H1 (cell line): ENCODE data around the gene SMIM35. TPM values are rescaled to one million over a fixed set of nuclear protein-coding genes. Genes with fewer than 3 reads are reported as not detected.

Experiments used
- CEBPB ChIP-seq: IDR thresholded peaks from 2 replicates; pipeline ENCODE4 v1.6.1; 2012; ENCODE audit warnings: low read depth, low read length
- GABPA ChIP-seq: IDR thresholded peaks from 2 replicates; pipeline ENCODE4 v1.6.1; 2011; ENCODE audit warnings: mild to moderate bottlenecking, low read length, moderate library complexity, borderline replicate concordance; ENCODE audit not compliant: insufficient read depth
- POLR2A ChIP-seq, 2 experiments: IDR thresholded peaks; 1 replicate in 1 of 2; 2 replicates in 1 of 2; pipeline ENCODE4 v1.6.1; 2011; ENCODE audit warnings: low read depth in 2 of 2, low read length in 2 of 2, mild to moderate bottlenecking in 2 of 2; ENCODE audit errors: control extremely low read depth in 1 of 2
- POLR2AphosphoS5 ChIP-seq: IDR thresholded peaks from 2 replicates; pipeline ENCODE4 v1.6.1; 2011; ENCODE audit warnings: low read depth, low read length
- RXRA ChIP-seq: IDR thresholded peaks from 2 replicates; pipeline ENCODE4 v1.6.1; 2011; ENCODE audit warnings: low read depth, mild to moderate bottlenecking, low read length, moderate library complexity; ENCODE audit not compliant: insufficient read depth
- SAP30 ChIP-seq: fragments of 300-600 bp; sonication (generic); IDR thresholded peaks from 2 replicates; pipeline ENCODE4 v1.7.1; 2012; ENCODE audit warnings: low read length, moderate library complexity, mild to moderate bottlenecking, inconsistent platforms; ENCODE audit not compliant: insufficient read depth, insufficient replicate concordance
- SIX5 ChIP-seq: IDR thresholded peaks from 2 replicates; pipeline ENCODE4 v1.6.1; 2011; ENCODE audit warnings: mild to moderate bottlenecking, low read depth, low read length
- SP4 ChIP-seq: IDR thresholded peaks from 2 replicates; pipeline ENCODE4 v1.6.1; 2012; ENCODE audit warnings: low read length, inconsistent platforms
- TBP ChIP-seq: IDR thresholded peaks from 2 replicates; pipeline ENCODE4 v1.6.1; 2011; ENCODE audit warnings: low read depth, low read length, improper control_type of control experiment
- polyA plus RNA-seq, 7 experiments: library from polyadenylated mRNA; depleted of rRNA in 3 of 7; stranded (reverse) in 5 of 7; unstranded in 2 of 7; fragments of >200 nt in 5 of 7; fragments of 200-250 nt in 2 of 7; gene quantifications; 1 replicate in 5 of 7; 2 replicates in 1 of 7; 4 replicates in 1 of 7; pipeline versions ENCODE4 v1.2.1 to v1.2.3, GENCODE V29; 2011 to 2013; ENCODE audit warnings: missing spikeins in 2 of 7, mixed read lengths in 2 of 7
- total RNA-seq: library from RNA; stranded (reverse); fragmentation: NEBNext Ultra II Directional; extraction: Animal tissue kit (Norgen Biotek cat#: 25700); gene quantifications from 2 replicates; pipeline ENCODE4 v1.2.1, GENCODE V29; 2021

The SMIM35 gene
- total and polyA plus RNA-seq, 2 of the 8 experiments (the other 6 are each of a cell fraction or from before 2014, with no cell fraction given): not detected

DNA sequence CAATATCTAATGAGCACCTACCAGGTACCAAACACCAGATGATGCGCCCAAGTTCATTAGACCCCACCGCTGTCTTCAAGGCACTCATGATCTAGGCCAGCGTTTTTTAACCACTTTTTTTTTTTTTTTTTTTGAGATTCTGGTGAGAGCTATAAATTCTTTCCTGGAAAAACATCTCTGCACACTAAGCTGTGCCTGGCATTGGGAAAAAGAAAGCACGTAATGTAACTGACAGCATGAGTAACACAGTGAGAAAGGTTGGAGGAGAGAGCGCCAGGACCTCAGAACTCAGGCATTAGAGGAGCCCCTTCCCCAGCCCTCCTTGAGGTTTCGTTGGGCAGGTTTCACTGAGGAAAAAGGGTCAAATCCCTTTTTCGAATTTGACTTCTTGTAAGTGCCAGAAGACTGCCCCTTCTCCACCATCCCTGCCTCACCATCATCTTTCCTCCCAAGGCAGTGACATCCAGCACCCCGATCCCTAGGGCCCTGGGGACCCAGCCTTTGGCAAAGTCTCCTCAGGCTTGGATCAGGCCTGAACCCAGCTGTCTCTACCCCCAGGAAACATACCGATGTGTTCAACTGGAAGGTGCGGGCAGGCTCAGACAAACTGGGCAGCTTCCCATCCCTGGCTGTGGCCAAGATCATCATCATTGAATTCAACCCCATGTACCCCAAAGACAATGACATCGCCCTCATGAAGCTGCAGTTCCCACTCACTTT, 26.1 kb upstream of the SMIM35 start (continued):
- TF ChIP-seq TBP (no peak), CEBPB (no peak), RXRA (no peak), POLR2A (IDR thresholded peaks at IDR 0.05; ENCODE audit: control extremely low read depth in 1 of 2, low read depth in 2 of 2, low read length in 2 of 2) (no peak), SAP30 (no peak), SIX5 (no peak), SP4 (no peak), POLR2AphosphoS5 (no peak), GABPA (no peak)
